SK-MEL-5 (cell line): ENCODE measurements around the gene ERP44. TPM values are rescaled to one million over a fixed set of nuclear protein-coding genes. Genes with fewer than 3 reads are reported as not detected.
A peak's percentile ranks its signal among the peaks of the same experiment; 100 is the strongest.
"Not testable (repeated sequence)": the region's sequence is repeated elsewhere in the genome, so short reads cannot be mapped to it uniquely, and the experiment has no call there.

Source experiments
- DNase-seq: peaks from one replicate; pipeline ENCODE4 v3.0.0-alpha.2; 2016; ENCODE audit warnings: low read depth, low spot score
- in situ Hi-C: cut with HindIII; loops from 2 replicates; pipeline ENCODE4 v1.10.0; 2016; ENCODE audit warnings: low sequenced_read_pairs, high pct_unique_total_duplicates, low pct_unique_long_range_greater_than_20kb
- total RNA-seq: library from RNA; depleted of rRNA; stranded (reverse); fragments of >200 nt; shearing (Covaris generic); gene quantifications from 2 replicates; pipeline ENCODE4 v1.2.3, GENCODE V29; 2014

The ERP44 gene
- total RNA-seq, 1 experiment from 2014 or later: 29.5 TPM

GRCh38 chr9:100108559-100108958 lies 9.8 kb upstream of the ERP44 start:
- DNase-seq: no peak
- in situ Hi-C loops: no loop called here

GRCh38 chr9:100106616-100107015 lies 7.8 kb upstream of the ERP44 start:
- no peak for DNase-seq
- in situ Hi-C loops: no loop called here

GRCh38 chr9:100105861-100106260 lies 7.1 kb upstream of the ERP44 start:
- no peak for DNase-seq
- in situ Hi-C loops: no loop called here

GRCh38 chr9:100104314-100104713 lies 5.5 kb upstream of the ERP44 start:
- in situ Hi-C loops: no loop called here
- no peak for DNase-seq

- in situ Hi-C loops: no loop called here
- DNase-seq: no peak
Measured at GRCh38 chr9:100101608-100102007, 2.8 kb upstream of the ERP44 start.

GRCh38 chr9:100100146-100100667 lies 1.4 kb upstream of the ERP44 start:
- in situ Hi-C loops: no loop called here
- DNase-seq: no peak

GRCh38 chr9:100099722-100100042 lies 882 bp upstream of the ERP44 start:
- in situ Hi-C loops: no loop called here
- DNase-seq: no peak

GRCh38 chr9:100098046-100098886 lies 534 bp downstream of the ERP44 start:
- in situ Hi-C loops: no loop called here
- DNase-seq: peak; percentile 75

- in situ Hi-C loops: no loop called here
- no peak for DNase-seq
Measured at GRCh38 chr9:100096378-100096916, 2.4 kb downstream of the ERP44 start.

- in situ Hi-C loops, DNase-seq: not testable (repeated sequence)
Measured at GRCh38 chr9:100094411-100094810, 4.4 kb downstream of the ERP44 start.

- in situ Hi-C loops: no loop called here
- no peak for DNase-seq
Measured at GRCh38 chr9:100092066-100092465, 6.7 kb downstream of the ERP44 start.

- in situ Hi-C loops: no loop called here
- no peak for DNase-seq
Measured at GRCh38 chr9:100091650-100092049, 7.2 kb downstream of the ERP44 start.

GRCh38 chr9:100090880-100091279 lies 7.9 kb downstream of the ERP44 start:
- no peak for DNase-seq
- in situ Hi-C loops: no loop called here

- in situ Hi-C loops: no loop called here
- DNase-seq: no peak
Measured at GRCh38 chr9:100088202-100088601, 10.6 kb downstream of the ERP44 start.

GRCh38 chr9:100087218-100087617 lies 11.6 kb downstream of the ERP44 start:
- no peak for DNase-seq
- in situ Hi-C loops: no loop called here

- in situ Hi-C loops: no loop called here
- no peak for DNase-seq
Measured at GRCh38 chr9:100086097-100086635, 12.6 kb downstream of the ERP44 start.

- in situ Hi-C loops: no loop called here
- no peak for DNase-seq
Measured at GRCh38 chr9:100084734-100085133, 14.1 kb downstream of the ERP44 start.

- in situ Hi-C loops: no loop called here
- DNase-seq: no peak
Measured at GRCh38 chr9:100084128-100084453, 14.7 kb downstream of the ERP44 start.
